K562 (cell line): Measurements from ENCODE around the gene CALD1. TPM values are rescaled to one million over a fixed set of nuclear protein-coding genes. Genes with fewer than 3 reads are reported as not detected.

Experiments used
- ATAC-seq: fragments of 200-7000 bp; cut with Tn5 transposase; 3 replicates; pipeline ENCODE4 v1.9.1; 2020; ENCODE audit warnings: moderate library complexity
- BruUV-seq: library from RNA; stranded (reverse); fragments of 400-500 nt; replicated peaks from 2 replicates; lab custom pipeline; 2021; lab: Mats Ljungman, UMichigan
- CTCF ChIA-PET: fragments of 300-600 bp; formaldehyde crosslinking; extraction: SDS; loops from one replicate; lab custom pipeline; 2021; ENCODE audit warnings: low intra/inter-chr PET ratio; lab: Yijun Ruan, JAX
- POLR2A ChIA-PET: fragments of 300-600, 350-650 bp; sonication (Branson Sonifier 250); formaldehyde crosslinking; extraction: SDS; loops from one replicate; lab custom pipeline; 2021; ENCODE audit warnings: antibody characterized with exemption, inconsistent platforms; lab: Yijun Ruan, JAX
- DNase-seq, 4 experiments: peaks; one replicate each; pipeline versions ENCODE4 v3.0.0 to v3.0.0-alpha.2; 2011 to 2018; ENCODE audit warnings: low spot score in 3 of 4, mixed read lengths in 3 of 4; ENCODE audit errors: extremely low read depth in 1 of 4
- FAIRE-seq: peaks from 2 replicates; lab custom pipeline; 2011; peaks lifted over from hg19 to GRCh38; lab: Jason Lieb, UNC
- H2AFZ ChIP-seq: 2 replicates; pipeline ENCODE4 v1.6.0; 2011; ENCODE audit warnings: low read depth, low read length, control low read depth, inconsistent platforms
- H3K27ac ChIP-seq: fragments of 200-600 bp; 3 replicates; pipeline ENCODE4 v1.8.0; 2011; ENCODE audit warnings: low read depth, mild to moderate bottlenecking, control low read depth, inconsistent platforms, low read length, moderate library complexity, mixed read lengths; ENCODE audit errors: extremely low read depth
- H3K27me3 ChIP-seq, 2 experiments: fragments of 300-600 bp in 1 of 2; 2 replicates in 1 of 2; 3 replicates in 1 of 2; pipeline versions ENCODE4 v1.6.0 to v1.8.0; 2011; ENCODE audit warnings: inconsistent platforms in 2 of 2, low read length in 2 of 2, mild to moderate bottlenecking in 1 of 2, mixed read lengths in 1 of 2, moderate library complexity in 1 of 2; ENCODE audit not compliant: control insufficient read depth in 2 of 2, insufficient read depth in 2 of 2
- H3K36me3 ChIP-seq: fragments of 300-600 bp; 3 replicates; pipeline ENCODE4 v1.8.0; 2011; ENCODE audit warnings: mild to moderate bottlenecking, low read length, inconsistent platforms; ENCODE audit not compliant: control insufficient read depth, insufficient read depth
- H3K4me1 ChIP-seq, 2 experiments: fragments of 200-600 bp in 1 of 2; replicated peaks in 1 of 2; 2 replicates in 1 of 2; 3 replicates in 1 of 2; pipeline versions ENCODE4 v1.5.1 to v1.8.0; 2011; ENCODE audit warnings: inconsistent platforms in 2 of 2, low read length in 2 of 2, mild to moderate bottlenecking in 1 of 2, mixed read lengths in 1 of 2, moderate library complexity in 1 of 2; ENCODE audit not compliant: control insufficient read depth in 2 of 2, insufficient read depth in 2 of 2
- H3K4me2 ChIP-seq: 2 replicates; pipeline ENCODE4 v1.6.1; 2011; ENCODE audit warnings: low read length, control low read depth, inconsistent platforms, mixed read lengths; ENCODE audit not compliant: insufficient read depth
- H3K4me3 ChIP-seq: fragments of 200-600 bp; sonication (generic), shearing (Covaris generic); 2 replicates; pipeline ENCODE4 v1.5.1; 2016; ENCODE audit warnings: control low read depth, inconsistent platforms
- H3K79me2 ChIP-seq: fragments of 200-600 bp; 3 replicates; pipeline ENCODE4 v1.8.0; 2011; ENCODE audit warnings: low read length, inconsistent platforms; ENCODE audit not compliant: control insufficient read depth, insufficient read depth
- H3K9ac ChIP-seq, 2 experiments: 2 replicates each; pipeline versions ENCODE4 v1.6.0 to v1.6.1; 2011; ENCODE audit warnings: low read depth in 2 of 2, low read length in 2 of 2, control low read depth in 1 of 2, inconsistent platforms in 1 of 2, mild to moderate bottlenecking in 1 of 2, mixed read lengths in 1 of 2; ENCODE audit not compliant: insufficient read depth in 1 of 2
- H3K9me1 ChIP-seq: one replicate; pipeline ENCODE4 v1.6.0; 2011; ENCODE audit warnings: inconsistent platforms, mild to moderate bottlenecking, low read length, moderate library complexity; ENCODE audit not compliant: control insufficient read depth, insufficient read depth
- H3K9me3 ChIP-seq: replicated peaks from 2 replicates; pipeline ENCODE4 v1.5.1; 2011; ENCODE audit warnings: low read depth, low read length, inconsistent platforms; ENCODE audit not compliant: control insufficient read depth, insufficient read depth
- H4K20me1 ChIP-seq: replicated peaks from 2 replicates; pipeline ENCODE4 v1.6.1; 2011; ENCODE audit warnings: low read length, inconsistent platforms, mixed read lengths; ENCODE audit not compliant: control insufficient read depth, insufficient read depth
- BDP1 ChIP-seq: IDR thresholded peaks from 3 replicates; pipeline ENCODE4 v1.6.1; 2011; ENCODE audit not compliant: insufficient read length, insufficient read depth
- ETS2 ChIP-seq: IDR thresholded peaks from 2 replicates; pipeline ENCODE4 v1.6.1; 2016; ENCODE audit warnings: borderline replicate concordance, missing genetic modification characterization, mild to moderate bottlenecking, moderate library complexity, missing compliant biosample characterization; ENCODE audit not compliant: poor library complexity, severe bottlenecking
- HDAC2 ChIP-seq: fragments of 450-650 bp; IDR thresholded peaks from 2 replicates; pipeline ENCODE4 v1.6.1; 2016; ENCODE audit warnings: mild to moderate bottlenecking
- HNRNPLL ChIP-seq: fragments of 200-400 bp; formaldehyde crosslinking; IDR thresholded peaks from 2 replicates; pipeline ENCODE4 v1.6.1; 2017; ENCODE audit warnings: low read length, low read depth, mild to moderate bottlenecking; ENCODE audit not compliant: poor library complexity, severe bottlenecking
- PHB ChIP-seq: fragments of 250-450 bp; sonication (Bioruptor Pico); IDR thresholded peaks from 2 replicates; pipeline ENCODE4 v1.5.0; 2021
- SIRT6 ChIP-seq: IDR thresholded peaks from one replicate; pipeline ENCODE4 v1.6.1; 2012; ENCODE audit warnings: low read depth, mild to moderate bottlenecking, control low read depth, inconsistent platforms, low read length, moderate library complexity
- SMC3 ChIP-seq: conservative IDR thresholded peaks from 2 replicates; pipeline ENCODE4 v1.6.1; 2011; ENCODE audit warnings: low read depth, low read length, improper control_type of control experiment; ENCODE audit not compliant: insufficient read depth
- ZBTB7A ChIP-seq: IDR thresholded peaks from 2 replicates; pipeline ENCODE4 v1.6.1; 2011; ENCODE audit warnings: low read depth, mild to moderate bottlenecking, low read length, moderate library complexity, borderline replicate concordance; ENCODE audit not compliant: control insufficient read depth
- ZFPM2 ChIP-seq: fragments of 250-450 bp; sonication (Bioruptor Pico); IDR thresholded peaks from 2 replicates; pipeline ENCODE4 v1.5.1; 2022; ENCODE audit warnings: mild to moderate bottlenecking
- ZNF133 ChIP-seq: fragments of 250-450 bp; sonication (Bioruptor Pico); IDR thresholded peaks from 2 replicates; pipeline ENCODE4 v1.4.0; 2020; ENCODE audit warnings: mild to moderate bottlenecking
- ZNF165 ChIP-seq: fragments of 250-450 bp; sonication (Bioruptor Pico); IDR thresholded peaks from 2 replicates; pipeline ENCODE4 v1.4.0; 2020; ENCODE audit warnings: borderline replicate concordance
- ZNF239 ChIP-seq: fragments of 250-450 bp; sonication (Bioruptor Pico); IDR thresholded peaks from 2 replicates; pipeline ENCODE4 v1.4.0; 2020; ENCODE audit warnings: mild to moderate bottlenecking
- ZNF3 ChIP-seq: fragments of 250-450 bp; sonication (Bioruptor Pico); IDR thresholded peaks from 2 replicates; pipeline ENCODE4 v1.5.0; 2021; ENCODE audit warnings: mild to moderate bottlenecking, moderate library complexity
- ZNF740 ChIP-seq, 3 experiments: fragments of 200-800 bp in 1 of 3; sonication (Bioruptor generic) in 1 of 3; sonication (generic) in 1 of 3; formaldehyde crosslinking in 1 of 3; IDR thresholded peaks; 2 replicates each; pipeline versions ENCODE4 v1.6.1 to v1.8.0; 2016 to 2022; ENCODE audit warnings: mild to moderate bottlenecking in 2 of 3, missing compliant biosample characterization in 2 of 3, missing genetic modification characterization in 2 of 3, missing genetic modification reagents in 1 of 3
- ZNF76 ChIP-seq: fragments of 250-450 bp; sonication (Bioruptor Pico); IDR thresholded peaks from 2 replicates; pipeline ENCODE4 v1.4.0; 2020; ENCODE audit warnings: mild to moderate bottlenecking, moderate library complexity, borderline replicate concordance
- WGBS: fragments of 100-300 bp; shearing (Covaris generic); methylation state at CpG from one replicate; pipeline ENCODE4 v1.1.6; 2016; ENCODE audit warnings: low coverage, mixed read lengths; ENCODE audit not compliant: insufficient coverage; ENCODE audit errors: missing lambda C conversion rate; 5-methylcytosine and 5-hydroxymethylcytosine counted together
- in situ Hi-C: fragments of 300-500 bp; cut with MboI; formaldehyde crosslinking; loops from 4 replicates; pipeline ENCODE4 v1.15.0; 2018; ENCODE audit warnings: inconsistent platforms, mixed read lengths
- intact Hi-C: fragments of 100-400 bp; cut with micrococcal nuclease; formaldehyde crosslinking; loops from 2 replicates; pipeline ENCODE4 v1.14.2; 2022
- polyA plus RNA-seq, 8 experiments: library from polyadenylated mRNA; depleted of rRNA in 4 of 8; stranded (reverse) in 5 of 8; unstranded in 3 of 8; fragments of >200 nt; fragmentation: Nextera tagmentation in 2 of 8; fragmentation: Illumina TruSeq in 1 of 8; extraction: Ambion mirVana in 2 of 8; extraction: Trizol in 1 of 8; gene quantifications; 2 replicates each; pipeline versions ENCODE4 v1.2.1 to v1.2.3, GENCODE V29; 2011 to 2014; ENCODE audit warnings: inconsistent platforms in 1 of 8, missing spikeins in 1 of 8
- total RNA-seq, 7 experiments: library from RNA; depleted of rRNA in 6 of 7; stranded (reverse); fragments of >200 nt in 6 of 7; fragmentation: Illumina TruSeq in 2 of 7; extraction: Trizol in 2 of 7; gene quantifications; 2 replicates each; pipeline versions ENCODE4 v1.2.1 to v1.2.3, GENCODE V29; 2011 to 2021; ENCODE audit warnings: low replicate concordance in 1 of 7
- TF ChIP-seq, protein P1 (sequence below): fragments of 450-650 bp; IDR thresholded peaks from 2 replicates; pipeline ENCODE4 v1.7.0; 2016; ENCODE audit warnings: borderline replicate concordance
- TF ChIP-seq, protein P2 (sequence below): fragments of 200-800 bp; sonication (Bioruptor generic); IDR thresholded peaks from 2 replicates; pipeline ENCODE4 v1.6.1; 2017; ENCODE audit warnings: missing genetic modification characterization, missing compliant biosample characterization

The CALD1 gene
- total and polyA plus RNA-seq, 9 of the 15 experiments (the other 6 are each of a cell fraction or from before 2014, with no cell fraction given) = 0.40 TPM; not detected in 8

DNA sequence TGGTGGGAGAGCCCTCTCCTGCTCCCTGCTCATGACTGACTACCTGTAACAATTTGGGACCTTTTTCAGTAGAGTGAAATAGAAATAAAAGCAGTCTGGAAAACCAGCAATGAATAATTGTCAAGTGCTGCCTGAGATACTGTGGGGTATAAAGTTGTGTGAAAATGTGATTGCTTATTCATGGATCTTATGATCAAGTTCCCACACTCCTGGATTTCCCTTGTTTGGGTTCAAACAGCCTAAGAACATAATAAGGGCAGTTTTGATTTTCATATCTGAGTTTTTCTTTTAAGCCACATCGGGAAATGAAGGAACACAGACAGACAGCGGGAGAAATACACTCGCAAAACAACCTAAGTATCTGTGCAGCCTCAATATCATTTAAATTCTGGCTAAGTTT lies 52.9 kb downstream of the CALD1 start:
- ATAC-seq (no peak), FAIRE-seq (no peak), DNase-seq (no peak)
- Histone ChIP-seq H3K9ac (no peak overlapping the region), H3K4me3 (no peak overlapping the region), H3K27ac (no peak overlapping the region), H4K20me1 (no peaks in the 10 kb centered on the region), H3K9me3 (no peaks in the 10 kb centered on the region), H3K4me2 (no peak overlapping the region), H3K27me3 (peaks cover 0 to 6% of the 10 kb centered on the region in 2 experiments; a peak in 1 of 5 replicates), H3K79me2 (no peaks in the 10 kb centered on the region), H3K36me3 (no peaks in the 10 kb centered on the region), H2AFZ (peak overlapping the region; percentile 5; the same call in 1 of the 2 replicates), H3K9me1 (no peaks in the 10 kb centered on the region), H3K4me1 (peaks cover 0 to 23% of the 10 kb centered on the region in 2 experiments; a peak in 2 of 5 replicates)
- 29% methylated on average over 3 of the region's 3 CpGs for WGBS
- intact Hi-C loops = no loop called here
- POLR2A ChIA-PET = interaction anchor here (0.7 to 1.4 kb wide), 2 partner anchors 9 to 11 kb away, joined by 3 to 5 read pairs; no protein-coding TSS in a partner anchor
- in situ Hi-C loops = no loop called here
- CTCF ChIA-PET = no interaction called here
- no TSS peak for BruUV-seq
- no peak for TF ChIP-seq ZNF740 (CRISPR knock-in tag; IDR thresholded peaks at IDR 0.05)
- no peak for TF ChIP-seq ZNF740 (tag; IDR thresholded peaks at IDR 0.05)
- TF ChIP-seq PHB (CRISPR knock-in tag) = no peak
- no peak for TF ChIP-seq SIRT6
- TF ChIP-seq, protein P1, sequence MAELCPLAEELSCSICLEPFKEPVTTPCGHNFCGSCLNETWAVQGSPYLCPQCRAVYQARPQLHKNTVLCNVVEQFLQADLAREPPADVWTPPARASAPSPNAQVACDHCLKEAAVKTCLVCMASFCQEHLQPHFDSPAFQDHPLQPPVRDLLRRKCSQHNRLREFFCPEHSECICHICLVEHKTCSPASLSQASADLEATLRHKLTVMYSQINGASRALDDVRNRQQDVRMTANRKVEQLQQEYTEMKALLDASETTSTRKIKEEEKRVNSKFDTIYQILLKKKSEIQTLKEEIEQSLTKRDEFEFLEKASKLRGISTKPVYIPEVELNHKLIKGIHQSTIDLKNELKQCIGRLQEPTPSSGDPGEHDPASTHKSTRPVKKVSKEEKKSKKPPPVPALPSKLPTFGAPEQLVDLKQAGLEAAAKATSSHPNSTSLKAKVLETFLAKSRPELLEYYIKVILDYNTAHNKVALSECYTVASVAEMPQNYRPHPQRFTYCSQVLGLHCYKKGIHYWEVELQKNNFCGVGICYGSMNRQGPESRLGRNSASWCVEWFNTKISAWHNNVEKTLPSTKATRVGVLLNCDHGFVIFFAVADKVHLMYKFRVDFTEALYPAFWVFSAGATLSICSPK = no peak
- TF ChIP-seq ZNF76 (CRISPR knock-in tag) = no peak
- TF ChIP-seq ZNF165 = no peak
- no peak for TF ChIP-seq BDP1
- no peak for TF ChIP-seq ZNF239 (CRISPR knock-in tag)
- TF ChIP-seq ETS2 (tag) = no peak
- no peak for TF ChIP-seq ZBTB7A
- TF ChIP-seq SMC3 = no peak
- TF ChIP-seq HNRNPLL = no peak
- no peak for TF ChIP-seq ZNF3 (CRISPR knock-in tag)
- TF ChIP-seq ZFPM2 (CRISPR knock-in tag) = no peak
- no peak for TF ChIP-seq ZNF133
- no peak for TF ChIP-seq HDAC2
- TF ChIP-seq, protein P2, sequence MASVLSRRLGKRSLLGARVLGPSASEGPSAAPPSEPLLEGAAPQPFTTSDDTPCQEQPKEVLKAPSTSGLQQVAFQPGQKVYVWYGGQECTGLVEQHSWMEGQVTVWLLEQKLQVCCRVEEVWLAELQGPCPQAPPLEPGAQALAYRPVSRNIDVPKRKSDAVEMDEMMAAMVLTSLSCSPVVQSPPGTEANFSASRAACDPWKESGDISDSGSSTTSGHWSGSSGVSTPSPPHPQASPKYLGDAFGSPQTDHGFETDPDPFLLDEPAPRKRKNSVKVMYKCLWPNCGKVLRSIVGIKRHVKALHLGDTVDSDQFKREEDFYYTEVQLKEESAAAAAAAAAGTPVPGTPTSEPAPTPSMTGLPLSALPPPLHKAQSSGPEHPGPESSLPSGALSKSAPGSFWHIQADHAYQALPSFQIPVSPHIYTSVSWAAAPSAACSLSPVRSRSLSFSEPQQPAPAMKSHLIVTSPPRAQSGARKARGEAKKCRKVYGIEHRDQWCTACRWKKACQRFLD = no peak
